MCF 10A (cell line): Measurements from ENCODE around the gene CDC42SE2. TPM values are rescaled to one million over a fixed set of nuclear protein-coding genes. Genes with fewer than 3 reads are reported as not detected.

Experiments used
- BruUV-seq: library from RNA; stranded (reverse); fragments of 400-500 nt; replicated peaks from 2 replicates; lab custom pipeline; 2021; lab: Mats Ljungman, UMichigan
- CTCF ChIA-PET: fragments of 300-600 bp; sonication (Branson Sonifier 250); formaldehyde crosslinking; extraction: SDS; loops from one replicate; lab custom pipeline; 2021; ENCODE audit warnings: antibody characterized with exemption, inconsistent platforms; lab: Yijun Ruan, JAX
- POLR2A ChIA-PET: fragments of 300-600, 350-650 bp; sonication (Branson Sonifier 250); formaldehyde crosslinking; extraction: SDS; loops from one replicate; lab custom pipeline; 2020; ENCODE audit warnings: antibody characterized with exemption, inconsistent platforms; lab: Yijun Ruan, JAX
- DNase-seq: peaks from one replicate; pipeline ENCODE4 v3.0.0-alpha.2; 2018; ENCODE audit not compliant: unreplicated experiment
- H3K27ac Mint-ChIP-seq: one replicate; pipeline ENCODE4 v1.8.0; 2022; ENCODE audit warnings: mild to moderate bottlenecking, low read depth, mixed read lengths; ENCODE audit not compliant: unreplicated experiment
- H3K27me3 Mint-ChIP-seq: one replicate; pipeline ENCODE4 v1.8.0; 2022; ENCODE audit warnings: mixed read lengths; ENCODE audit not compliant: insufficient read depth, unreplicated experiment
- H3K36me3 Mint-ChIP-seq: one replicate; pipeline ENCODE4 v1.8.0; 2022; ENCODE audit warnings: mild to moderate bottlenecking, moderate library complexity, mixed read lengths; ENCODE audit not compliant: insufficient read depth, unreplicated experiment
- H3K4me1 Mint-ChIP-seq: one replicate; pipeline ENCODE4 v1.8.0; 2022; ENCODE audit warnings: mixed read lengths; ENCODE audit not compliant: insufficient read depth, unreplicated experiment
- H3K4me3 Mint-ChIP-seq: one replicate; pipeline ENCODE4 v1.8.0; 2022; ENCODE audit warnings: mild to moderate bottlenecking, moderate library complexity, mixed read lengths; ENCODE audit not compliant: unreplicated experiment
- H3K9me3 Mint-ChIP-seq: one replicate; pipeline ENCODE4 v1.8.0; 2022; ENCODE audit warnings: mixed read lengths; ENCODE audit not compliant: unreplicated experiment
- CTCF ChIP-seq: fragments of 200-600 bp; IDR thresholded peaks from one replicate; pipeline ENCODE4 v1.8.0; 2022; ENCODE audit warnings: antibody characterized with exemption, mild to moderate bottlenecking; ENCODE audit not compliant: unreplicated experiment
- intact Hi-C: fragments of 100-400 bp; cut with micrococcal nuclease; formaldehyde crosslinking; loops from 2 replicates; pipeline ENCODE4 v1.14.1; 2022
- total RNA-seq: library from RNA; stranded (reverse); gene quantifications from 2 replicates; pipeline ENCODE4 v1.2.3, GENCODE V29; 2022

Gene CDC42SE2
- total RNA-seq, 1 experiment from 2014 or later, result 71.0 TPM

GRCh38 chr5:131384616-131385214 lies 120.9 kb downstream of the CDC42SE2 start:
- DNase-seq, result no peak
- Mint-ChIP-seq H3K4me1 (peaks cover 24% of the 10 kb centered on the region), H3K4me3 (no peak overlapping the region), H3K27ac (peak overlapping the region; percentile 32), H3K9me3 (no peaks in the 10 kb centered on the region), H3K36me3 (peaks cover 69% of the 10 kb centered on the region), H3K27me3 (no peaks in the 10 kb centered on the region)
- BruUV-seq, result no TSS peak
- ChIA-PET POLR2A (interaction anchor here (1.0 to 4.7 kb wide), 5 partner anchors 11 to 221 kb away, joined by 3 to 40 read pairs (median 6); partner anchors contain the start of genes CDC42SE2 and LYRM7), CTCF (interaction anchor here (1.3 to 1.9 kb wide), 2 partner anchors 11 to 104 kb away, joined by 3 to 7 read pairs; no protein-coding TSS in a partner anchor)
- intact Hi-C loops, result no loop called here
- TF ChIP-seq CTCF, result no peak

GRCh38 chr5:131386124-131386523 lies 122.3 kb downstream of the CDC42SE2 start:
- no TSS peak for BruUV-seq
- no peaks in the 10 kb centered on the region for H3K27me3 Mint-ChIP-seq
- H3K27ac Mint-ChIP-seq, result no peak overlapping the region
- ChIA-PET CTCF (no interaction called here), POLR2A (no interaction called here)
- H3K9me3 Mint-ChIP-seq, result no peaks in the 10 kb centered on the region
- no peak overlapping the region for H3K4me3 Mint-ChIP-seq
- no peak for DNase-seq
- peaks cover 76% of the 10 kb centered on the region for H3K36me3 Mint-ChIP-seq
- H3K4me1 Mint-ChIP-seq, result peaks cover 18% of the 10 kb centered on the region
- intact Hi-C loops, result no loop called here
- TF ChIP-seq CTCF, result no peak

GRCh38 chr5:131386779-131387178 lies 122.9 kb downstream of the CDC42SE2 start:
- TSS peak; percentile 15 for BruUV-seq
- no peak overlapping the region for H3K4me3 Mint-ChIP-seq
- TF ChIP-seq CTCF, result no peak
- DNase-seq, result no peak
- peaks cover 14% of the 10 kb centered on the region for H3K4me1 Mint-ChIP-seq
- CTCF ChIA-PET, result interaction anchor here (0.6 to 1.3 kb wide), 4 partner anchors 19 to 909 kb away, joined by 3 to 4 read pairs (median 3); no protein-coding TSS in a partner anchor
- POLR2A ChIA-PET, result interaction anchor here (0.7 to 1.2 kb wide), 2 partner anchors 8 to 122 kb away, joined by 3 to 4 read pairs; partner anchors contain the start of gene CDC42SE2
- H3K36me3 Mint-ChIP-seq, result peaks cover 82% of the 10 kb centered on the region
- intact Hi-C loops, result no loop called here
- H3K27me3 Mint-ChIP-seq, result no peaks in the 10 kb centered on the region
- no peaks in the 10 kb centered on the region for H3K9me3 Mint-ChIP-seq
- H3K27ac Mint-ChIP-seq, result no peak overlapping the region

- CTCF ChIA-PET, result interaction anchor here (0.6 to 1.3 kb wide), 5 partner anchors 19 to 909 kb away, joined by 3 to 4 read pairs (median 3); no protein-coding TSS in a partner anchor
- H3K27me3 Mint-ChIP-seq, result no peaks in the 10 kb centered on the region
- peaks cover 9% of the 10 kb centered on the region for H3K4me1 Mint-ChIP-seq
- no peak for TF ChIP-seq CTCF
- no TSS peak for BruUV-seq
- intact Hi-C loops, result no loop called here
- no peaks in the 10 kb centered on the region for H3K9me3 Mint-ChIP-seq
- POLR2A ChIA-PET, result interaction anchor here (0.7 to 1.2 kb wide), 3 partner anchors 8 to 222 kb away, joined by 3 to 4 read pairs (median 4); partner anchors contain the start of gene CDC42SE2
- H3K27ac Mint-ChIP-seq, result no peak overlapping the region
- no peak for DNase-seq
- H3K4me3 Mint-ChIP-seq, result no peak overlapping the region
- H3K36me3 Mint-ChIP-seq, result peaks cover 85% of the 10 kb centered on the region
These were observed 123.4 kb downstream of the CDC42SE2 start for GRCh38 chr5:131387255-131387654.
